Pancreas (tissue), 10 donors: ENCODE data around the gene EZR. TPM values are rescaled to one million over a fixed set of nuclear protein-coding genes. Genes with fewer than 3 reads are reported as not detected.

Experiments used
- ATAC-seq, 4 donors: fragments of 200-7000 bp; cut with Tn5 transposase; one replicate each; pipeline versions ENCODE4 v1.8.0 to v1.9.1; 2020; ENCODE audit warnings: mild to moderate bottlenecking in 4 of 4, moderate library complexity in 4 of 4
- DNase-seq, 6 donors: peaks; one replicate each; pipeline ENCODE4 v3.0.0-alpha.2; 2020
- FAIRE-seq: peaks from 2 replicates; lab custom pipeline; 2012; peaks lifted over from hg19 to GRCh38; lab: Jason Lieb, UNC
- H3K27ac ChIP-seq, 4 donors: fragments of 200-600 bp; sonication (generic); 1 replicate in 3 of 4; 2 replicates in 1 of 4; pipeline versions ENCODE4 v1.5.0 to v1.8.0; 2020
- H3K27me3 ChIP-seq, 4 donors: fragments of 200-600 bp; one replicate each; pipeline ENCODE4 v1.8.0; 2021
- H3K36me3 ChIP-seq, 3 donors: fragments of 200-600 bp; sonication (generic) in 1 of 3; one replicate each; pipeline versions ENCODE4 v1.5.0 to v1.8.0; 2020 to 2021
- H3K4me1 ChIP-seq, 3 donors: fragments of 200-600 bp; one replicate each; pipeline ENCODE4 v1.8.0; 2021
- H3K4me3 ChIP-seq, 4 donors: fragments of 200-600 bp; sonication (generic) in 2 of 4; one replicate each; pipeline versions ENCODE4 v1.5.0 to v1.8.0; 2020 to 2021
- H3K9me3 ChIP-seq, 4 donors: fragments of 200-600 bp; one replicate each; pipeline ENCODE4 v1.8.0; 2021
- WGBS, 2 donors: extraction: QIAGEN DNeasy Blood & Tissue Kit; methylation state at CpG; one replicate each; pipeline ENCODE4 v1.1.7; 2013; 5-methylcytosine and 5-hydroxymethylcytosine counted together
- intact Hi-C, 3 donors: fragments of 100-400 bp; cut with DNase I; formaldehyde crosslinking; loops; one replicate each; pipeline versions ENCODE4 v1.11.1 to v1.14.2; 2022
- polyA plus RNA-seq, 2 donors: library from polyadenylated mRNA; stranded (reverse); fragments of 200-250 nt; gene quantifications; one replicate each; pipeline ENCODE4 v1.2.3, GENCODE V29; 2013
- total RNA-seq, 6 donors: library from RNA; stranded (reverse); fragmentation: NEBNext Ultra II Directional in 4 of 6; extraction: Animal tissue kit (Norgen Biotek cat#: 25700) in 4 of 6; gene quantifications; one replicate each; pipeline versions ENCODE4 v1.2.1 to v1.2.4, GENCODE V29; 2021 to 2023
- TF ChIP-seq, protein P1 (sequence below), 4 donors: fragments of 200-600 bp; sonication (generic) in 3 of 4; IDR thresholded peaks; one replicate each; pipeline versions ENCODE4 v1.5.0 to v1.8.0; 2021; ENCODE audit warnings: antibody characterized with exemption in 4 of 4
- donor health status: healthy with polysubstance abuse.
- donor health status: DM: no; HTN: no; CAD: no; lungs with moderate emphysema.
- donor health status: DM: no; HTN: no; CAD: no.
- donor health status: control.
- donor health status: control.
- donor health status: Bipolar disorder and iron deficiency.
- donor health status: DM: yes; HTN: yes; CAD: no.
- donor health status: DM: no; HTN: no; CAD: no.
- donor health status: DM: no; HTN: no; CAD: no.
- donor health status: DM: yes; HTN: yes; CAD: no.

Gene EZR
- total and polyA plus RNA-seq, 8 donors = 68.1 to 109 (median 89.7) TPM

DNA sequence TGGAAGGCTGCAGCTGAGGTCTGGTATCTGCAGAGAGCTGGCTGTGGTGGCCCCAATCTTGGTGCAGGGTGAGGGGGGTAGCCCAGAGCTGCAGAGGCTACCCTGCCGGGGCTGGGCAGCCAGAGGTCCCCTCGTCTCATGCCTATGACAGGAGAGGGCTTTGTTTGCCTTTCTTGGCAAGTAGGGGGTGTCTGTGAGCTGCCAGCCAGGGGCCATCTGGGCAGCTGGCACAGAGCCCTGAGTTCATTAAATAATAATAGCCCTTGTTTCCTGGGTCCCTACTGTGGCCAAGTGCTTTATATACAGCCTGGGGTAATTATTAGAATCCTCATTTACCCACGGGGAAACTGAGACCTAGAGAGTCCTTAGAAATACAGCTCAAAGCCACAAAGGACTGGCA lies 66.6 kb downstream of the EZR start:
- Histone ChIP-seq H3K27me3 (no peaks in the 10 kb centered on the region), H3K27ac (no peak overlapping the region), H3K9me3 (no peaks in the 10 kb centered on the region), H3K4me1 (peaks cover 9 to 12% (median 10%) of the 10 kb centered on the region in 3 donors), H3K36me3 (no peaks in the 10 kb centered on the region), H3K4me3 (no peak overlapping the region)
- ATAC-seq (peak; percentile 65 to 87 (median 82)), DNase-seq (peak in 3 of 6 donors; percentile 47 to 52 (median 48)), FAIRE-seq (no peak)
- TF ChIP-seq, protein P1, sequence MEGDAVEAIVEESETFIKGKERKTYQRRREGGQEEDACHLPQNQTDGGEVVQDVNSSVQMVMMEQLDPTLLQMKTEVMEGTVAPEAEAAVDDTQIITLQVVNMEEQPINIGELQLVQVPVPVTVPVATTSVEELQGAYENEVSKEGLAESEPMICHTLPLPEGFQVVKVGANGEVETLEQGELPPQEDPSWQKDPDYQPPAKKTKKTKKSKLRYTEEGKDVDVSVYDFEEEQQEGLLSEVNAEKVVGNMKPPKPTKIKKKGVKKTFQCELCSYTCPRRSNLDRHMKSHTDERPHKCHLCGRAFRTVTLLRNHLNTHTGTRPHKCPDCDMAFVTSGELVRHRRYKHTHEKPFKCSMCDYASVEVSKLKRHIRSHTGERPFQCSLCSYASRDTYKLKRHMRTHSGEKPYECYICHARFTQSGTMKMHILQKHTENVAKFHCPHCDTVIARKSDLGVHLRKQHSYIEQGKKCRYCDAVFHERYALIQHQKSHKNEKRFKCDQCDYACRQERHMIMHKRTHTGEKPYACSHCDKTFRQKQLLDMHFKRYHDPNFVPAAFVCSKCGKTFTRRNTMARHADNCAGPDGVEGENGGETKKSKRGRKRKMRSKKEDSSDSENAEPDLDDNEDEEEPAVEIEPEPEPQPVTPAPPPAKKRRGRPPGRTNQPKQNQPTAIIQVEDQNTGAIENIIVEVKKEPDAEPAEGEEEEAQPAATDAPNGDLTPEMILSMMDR (IDR thresholded peaks at IDR 0.05) = no peak
- intact Hi-C loops = no loop called here
- WGBS, 2 donors = 7 to 17% methylated on average over 3 of the region's 3 CpGs

DNA sequence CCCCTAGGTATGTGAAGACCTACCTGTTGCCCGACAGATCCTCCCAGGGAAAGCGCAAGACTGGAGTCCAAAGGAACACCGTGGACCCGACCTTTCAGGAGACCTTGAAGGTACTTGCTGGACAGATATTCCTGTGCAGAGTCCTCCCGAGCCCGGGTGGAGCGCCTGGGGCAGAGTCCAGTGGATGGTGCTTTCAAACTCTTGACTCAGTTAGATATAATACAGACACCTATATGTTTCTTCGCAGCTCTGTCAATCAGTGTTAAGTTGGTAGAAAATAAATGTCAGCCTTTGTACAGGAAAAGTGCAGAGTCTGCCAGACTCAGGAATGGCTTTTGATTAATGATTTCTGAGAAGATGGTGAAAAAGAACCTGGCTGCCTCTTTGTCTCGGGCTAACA lies 67.2 kb downstream of the EZR start:
- Histone ChIP-seq H3K36me3 (no peaks in the 10 kb centered on the region), H3K9me3 (no peaks in the 10 kb centered on the region), H3K27ac (peak overlapping the region in 1 of 4 donors; percentile 4), H3K4me1 (peaks cover 9 to 12% (median 10%) of the 10 kb centered on the region in 3 donors), H3K27me3 (no peaks in the 10 kb centered on the region), H3K4me3 (no peak overlapping the region)
- 13 to 17% methylated on average over 9 of the region's 9 CpGs for WGBS, 2 donors
- intact Hi-C loops = no loop called here
- TF ChIP-seq, protein P1 (IDR thresholded peaks at IDR 0.05) = no peak
- FAIRE-seq = no peak
- DNase-seq = no peak
- ATAC-seq = peak in 3 of 4 donors; percentile 61 to 77 (median 62)

DNA sequence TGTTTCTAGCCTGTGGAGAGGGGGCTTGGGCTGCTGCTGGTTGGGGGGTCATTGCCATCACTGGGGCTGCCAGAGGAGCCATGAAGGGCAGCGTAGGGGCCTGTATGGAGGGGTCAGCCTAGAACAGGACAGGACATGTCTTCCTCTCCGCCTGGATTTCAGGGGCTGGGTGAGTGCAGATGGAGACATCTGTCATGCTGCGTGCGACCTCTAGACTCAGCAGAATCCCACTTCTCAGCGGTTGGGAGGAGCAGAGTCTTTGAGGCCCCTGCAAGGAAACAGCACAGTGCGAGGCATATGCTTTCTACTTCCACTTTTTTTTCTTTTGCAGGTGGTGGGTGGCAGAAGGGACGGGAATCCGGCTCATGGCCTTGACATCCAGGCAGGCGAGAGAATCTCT lies 67.9 kb downstream of the EZR start:
- Histone ChIP-seq H3K36me3 (no peaks in the 10 kb centered on the region), H3K4me1 (peaks cover 9 to 12% (median 10%) of the 10 kb centered on the region in 3 donors), H3K9me3 (no peaks in the 10 kb centered on the region), H3K4me3 (no peak overlapping the region), H3K27me3 (no peaks in the 10 kb centered on the region), H3K27ac (no peak overlapping the region)
- DNase-seq = no peak
- intact Hi-C loops = no loop called here
- no peak for ATAC-seq
- 90 to 94% methylated on average over 9 of the region's 9 CpGs for WGBS, 2 donors
- no peak for FAIRE-seq
- TF ChIP-seq, protein P1 (IDR thresholded peaks at IDR 0.05) = no peak

DNA sequence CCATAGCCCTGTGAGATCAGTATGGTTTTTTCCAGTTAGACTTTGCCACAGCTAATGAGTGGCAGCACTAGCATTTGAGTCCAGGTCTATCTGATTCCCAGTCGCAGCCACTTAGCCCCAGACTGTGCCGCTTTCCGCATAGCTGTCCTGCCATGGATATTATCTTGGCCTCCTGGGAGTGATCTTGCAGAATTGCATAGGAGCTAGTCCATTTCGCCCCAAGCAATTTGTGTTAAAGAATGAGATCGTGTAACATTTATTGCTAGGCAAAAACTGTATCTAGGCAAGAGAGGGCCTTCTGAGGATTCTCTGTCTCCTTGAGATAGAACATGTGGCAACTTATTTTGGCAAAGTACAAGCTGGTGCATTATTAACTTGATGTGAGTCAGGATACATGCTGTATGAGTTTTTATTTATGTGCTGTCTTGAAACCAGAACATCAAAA lies 74.2 kb downstream of the EZR start:
- H3K9me3 ChIP-seq = no peaks in the 10 kb centered on the region
- TF ChIP-seq, protein P1 (IDR thresholded peaks at IDR 0.05) = no peak
- H3K27ac ChIP-seq = no peak overlapping the region
- H3K4me3 ChIP-seq = no peak overlapping the region
- H3K36me3 ChIP-seq = no peaks in the 10 kb centered on the region
- no peaks in the 10 kb centered on the region for H3K4me1 ChIP-seq
- FAIRE-seq (no peak), DNase-seq (no peak), ATAC-seq (no peak)
- intact Hi-C loops = no loop called here
- 85 to 89% methylated on average over 5 of the region's 5 CpGs for WGBS, 2 donors
- no peaks in the 10 kb centered on the region for H3K27me3 ChIP-seq

DNA sequence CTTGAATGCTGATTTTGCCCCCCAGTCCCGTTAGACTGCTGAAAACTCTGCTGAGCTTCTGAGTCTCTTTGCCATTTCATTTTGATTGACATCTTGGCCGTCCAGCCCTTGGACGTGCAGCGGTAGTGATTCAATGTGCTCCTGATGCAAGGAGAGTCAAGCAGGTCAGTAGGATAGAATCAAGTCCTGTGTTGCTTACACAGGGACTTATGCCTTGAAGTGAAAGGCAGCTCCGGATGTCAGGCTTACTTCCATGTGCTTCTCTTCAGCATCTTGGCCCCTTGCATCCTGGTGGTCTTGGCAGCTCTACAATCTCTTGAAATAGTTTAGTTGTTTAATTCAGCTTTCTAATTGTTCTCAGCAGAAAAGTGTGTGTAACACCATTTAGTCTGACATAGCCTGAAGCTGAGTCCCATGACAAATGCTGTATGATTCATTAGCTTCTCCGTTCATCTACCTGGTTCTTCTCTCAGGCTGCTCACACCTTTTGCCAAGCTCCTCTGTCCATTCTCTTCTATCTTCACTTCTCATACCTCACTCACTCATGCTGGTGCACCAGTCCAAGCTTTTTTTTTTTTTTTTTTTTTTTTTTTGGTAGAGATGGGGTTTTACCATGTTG lies 76.0 kb downstream of the EZR start:
- Histone ChIP-seq H3K4me1 (no peaks in the 10 kb centered on the region), H3K36me3 (no peaks in the 10 kb centered on the region), H3K27ac (no peak overlapping the region), H3K9me3 (no peaks in the 10 kb centered on the region), H3K27me3 (no peaks in the 10 kb centered on the region), H3K4me3 (no peak overlapping the region)
- TF ChIP-seq, protein P1 (IDR thresholded peaks at IDR 0.05) = no peak
- WGBS, 2 donors = 82 to 84% methylated on average over 6 of the region's 6 CpGs
- DNase-seq (no peak), FAIRE-seq (no peak), ATAC-seq (no peak)
- intact Hi-C loops = no loop called here
